Liver (tissue), 3 donors: Measurements from ENCODE around the gene MRAP.
"Not testable (repeated sequence)": the region's sequence is repeated elsewhere in the genome, so short reads cannot be mapped to it uniquely, and the experiment has no call there.

Experiments
- TF ChIP-seq, protein P1 (sequence below): IDR thresholded peaks from 2 replicates; pipeline ENCODE4 v1.6.1; 2016; ENCODE audit warnings: antibody characterized with exemption
- TF ChIP-seq, protein P2 (sequence below): fragments of 150-350 bp; IDR thresholded peaks from 2 replicates; pipeline ENCODE4 v1.5.1; 2017; ENCODE audit warnings: improper control_type of control experiment, low read depth, low read length; ENCODE audit not compliant: missing input control
- donor health status: healthy.
- donor health status: healthy.

DNA sequence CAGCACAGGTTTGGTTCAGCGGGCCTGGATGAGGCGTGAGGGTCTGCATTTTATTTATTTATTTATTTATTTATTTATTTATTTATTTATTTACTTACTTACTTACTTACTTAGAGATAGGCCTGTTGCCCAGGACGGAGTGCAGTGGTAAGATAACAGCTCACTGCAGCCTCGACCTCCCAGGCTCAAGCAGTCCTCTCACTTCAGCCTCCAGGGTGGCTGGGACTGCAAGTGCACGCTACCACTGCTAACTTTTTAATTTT lies 39.9 kb upstream of the MRAP start:
- TF ChIP-seq, protein P1, sequence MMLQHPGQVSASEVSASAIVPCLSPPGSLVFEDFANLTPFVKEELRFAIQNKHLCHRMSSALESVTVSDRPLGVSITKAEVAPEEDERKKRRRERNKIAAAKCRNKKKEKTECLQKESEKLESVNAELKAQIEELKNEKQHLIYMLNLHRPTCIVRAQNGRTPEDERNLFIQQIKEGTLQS: not testable (repeated sequence)
- TF ChIP-seq, protein P2, sequence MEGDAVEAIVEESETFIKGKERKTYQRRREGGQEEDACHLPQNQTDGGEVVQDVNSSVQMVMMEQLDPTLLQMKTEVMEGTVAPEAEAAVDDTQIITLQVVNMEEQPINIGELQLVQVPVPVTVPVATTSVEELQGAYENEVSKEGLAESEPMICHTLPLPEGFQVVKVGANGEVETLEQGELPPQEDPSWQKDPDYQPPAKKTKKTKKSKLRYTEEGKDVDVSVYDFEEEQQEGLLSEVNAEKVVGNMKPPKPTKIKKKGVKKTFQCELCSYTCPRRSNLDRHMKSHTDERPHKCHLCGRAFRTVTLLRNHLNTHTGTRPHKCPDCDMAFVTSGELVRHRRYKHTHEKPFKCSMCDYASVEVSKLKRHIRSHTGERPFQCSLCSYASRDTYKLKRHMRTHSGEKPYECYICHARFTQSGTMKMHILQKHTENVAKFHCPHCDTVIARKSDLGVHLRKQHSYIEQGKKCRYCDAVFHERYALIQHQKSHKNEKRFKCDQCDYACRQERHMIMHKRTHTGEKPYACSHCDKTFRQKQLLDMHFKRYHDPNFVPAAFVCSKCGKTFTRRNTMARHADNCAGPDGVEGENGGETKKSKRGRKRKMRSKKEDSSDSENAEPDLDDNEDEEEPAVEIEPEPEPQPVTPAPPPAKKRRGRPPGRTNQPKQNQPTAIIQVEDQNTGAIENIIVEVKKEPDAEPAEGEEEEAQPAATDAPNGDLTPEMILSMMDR: not testable (repeated sequence)
